NOMO-1 treated with dmso at 0.1 percent for 144 hours (cell line): ENCODE measurements around the gene CST1.

ENCODE experiments used
- DNase-seq: peaks from one replicate; lab custom pipeline; 2025; ENCODE audit not compliant: unreplicated experiment; lab: John Stamatoyannopoulos, UW

The CST1 gene

GRCh38 chr20:23710771-23711170 is 40.0 kb downstream of the CST1 start:
- no peak for DNase-seq

- DNase-seq, result no peak
Observed at GRCh38 chr20:23705895-23706294, 44.8 kb downstream of the CST1 start.

- DNase-seq, result no peak
Observed at GRCh38 chr20:23702021-23702420, 48.7 kb downstream of the CST1 start.

- no peak for DNase-seq
Observed at GRCh38 chr20:23700931-23701330, 49.8 kb downstream of the CST1 start.

GRCh38 chr20:23697947-23698346 is 52.8 kb downstream of the CST1 start:
- DNase-seq, result no peak
